ENCODE measurements around the gene RSRC1.
"Not testable (repeated sequence)": the region's sequence is repeated elsewhere in the genome, so short reads cannot be mapped to it uniquely, and the experiment has no call there.

The RSRC1 gene

GRCh38 chr3:158540066-158540465 is 430.2 kb downstream of the RSRC1 start:
- H3K4me3 ChIP-seq = no peak overlapping the region
- H3K27ac ChIP-seq = no peak overlapping the region

GRCh38 chr3:158548691-158549090 is 438.8 kb downstream of the RSRC1 start:
- H3K27ac ChIP-seq = no peak overlapping the region
- H3K4me3 ChIP-seq = no peak overlapping the region

GRCh38 chr3:158549938-158550337 is 440.0 kb downstream of the RSRC1 start:
- H3K4me3 ChIP-seq, H3K27ac ChIP-seq: not testable (repeated sequence)

DNA sequence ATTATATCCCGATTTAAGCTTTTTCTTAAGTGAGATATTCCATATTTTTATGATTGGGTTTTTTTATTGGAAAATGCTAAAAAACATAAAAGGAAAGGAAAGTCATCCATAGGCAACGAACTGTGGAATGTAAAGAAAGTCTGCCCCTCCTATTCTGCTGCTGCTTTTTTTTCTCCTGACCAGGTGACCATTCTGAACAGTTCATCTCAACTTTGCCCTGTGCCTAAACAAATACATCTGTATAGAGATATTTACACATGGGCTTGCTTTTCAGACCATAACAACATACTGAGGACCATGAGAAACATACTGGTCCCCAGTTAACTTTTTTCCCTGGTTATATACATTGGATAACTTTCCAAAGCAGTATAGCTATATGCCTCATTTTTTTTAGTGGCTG is 442.2 kb downstream of the RSRC1 start:
- no peak overlapping the region for H3K4me3 ChIP-seq

GRCh38 chr3:158559504-158559903 is 449.6 kb downstream of the RSRC1 start:
- H3K27ac ChIP-seq = no peak overlapping the region

More for the DNA sequence above, 442.2 kb downstream of the RSRC1 start:
- no peak overlapping the region for H3K27ac ChIP-seq

DNA sequence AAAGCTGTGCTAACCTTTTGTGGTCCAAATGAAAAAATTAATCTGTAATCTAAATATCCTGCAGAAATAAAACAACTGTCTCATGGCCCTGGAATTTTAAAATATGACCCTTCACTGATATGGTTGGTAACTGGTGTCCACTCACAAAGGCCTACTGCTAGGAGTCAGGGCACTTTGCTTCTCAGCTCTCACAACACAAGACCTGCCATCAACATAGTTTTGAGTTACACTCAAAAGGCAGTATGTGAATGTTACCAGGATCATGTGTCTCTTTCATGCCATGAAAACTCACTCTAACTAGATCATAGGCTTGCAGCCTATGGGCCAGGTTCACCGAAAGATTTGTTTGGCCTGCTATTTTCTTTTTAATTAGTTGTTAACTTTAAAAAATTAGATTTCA is 451.1 kb downstream of the RSRC1 start:
- Histone ChIP-seq H3K27ac (no peak overlapping the region), H3K4me3 (no peak overlapping the region)

More at GRCh38 chr3:158559504-158559903, 449.6 kb downstream of the RSRC1 start:
- no peak overlapping the region for H3K4me3 ChIP-seq

GRCh38 chr3:158562674-158563073 is 452.8 kb downstream of the RSRC1 start:
- no peak overlapping the region for H3K27ac ChIP-seq

GRCh38 chr3:158563076-158563475 is 453.2 kb downstream of the RSRC1 start:
- no peak overlapping the region for H3K27ac ChIP-seq
- no peak overlapping the region for H3K4me3 ChIP-seq

More at GRCh38 chr3:158562674-158563073, 452.8 kb downstream of the RSRC1 start:
- no peak overlapping the region for H3K4me3 ChIP-seq

- no peak overlapping the region for H3K4me3 ChIP-seq
- H3K27ac ChIP-seq = no peak overlapping the region
Observed at GRCh38 chr3:158565076-158565475, 455.2 kb downstream of the RSRC1 start.

DNA sequence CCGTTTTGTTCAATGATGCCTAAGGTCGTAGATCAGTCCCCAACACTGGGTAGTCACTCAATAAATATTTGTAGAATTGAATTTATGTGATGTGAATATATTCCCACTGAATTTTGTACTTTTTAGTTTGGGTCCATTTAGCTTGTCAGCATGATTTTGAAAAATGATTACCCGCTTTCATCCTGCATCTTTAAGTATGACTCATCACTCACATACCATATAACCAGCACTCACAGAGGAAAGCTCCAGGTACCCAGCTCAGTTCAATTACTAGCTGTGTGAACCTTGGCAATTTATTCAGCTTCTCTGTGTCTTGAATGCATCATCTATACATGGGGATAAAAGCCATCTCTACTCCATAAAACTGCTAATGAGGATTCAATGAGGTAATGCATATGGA is 458.9 kb downstream of the RSRC1 start:
- H3K4me3 ChIP-seq = no peak overlapping the region
- H3K27ac ChIP-seq = no peak overlapping the region

DNA sequence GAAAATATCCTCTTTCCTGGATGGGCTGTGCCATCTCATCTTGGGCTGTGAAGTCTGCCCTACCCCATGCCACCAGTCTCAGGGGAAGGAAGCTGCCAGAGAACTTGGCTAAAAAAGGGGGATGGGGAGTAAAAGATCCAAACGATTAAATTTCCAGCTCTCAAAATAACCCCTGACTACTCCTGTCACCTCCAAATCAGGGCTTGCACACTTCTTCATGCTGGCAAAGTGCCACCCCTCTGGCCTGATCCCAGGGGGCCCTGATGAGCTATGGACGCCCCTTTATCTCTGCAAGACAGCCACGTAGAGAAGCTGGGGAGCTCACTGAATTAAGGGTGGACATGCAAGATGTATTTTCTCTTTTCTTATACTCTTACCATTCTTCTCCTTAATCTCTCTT is 459.9 kb downstream of the RSRC1 start:
- H3K27ac ChIP-seq = no peak overlapping the region
- no peak overlapping the region for H3K4me3 ChIP-seq

DNA sequence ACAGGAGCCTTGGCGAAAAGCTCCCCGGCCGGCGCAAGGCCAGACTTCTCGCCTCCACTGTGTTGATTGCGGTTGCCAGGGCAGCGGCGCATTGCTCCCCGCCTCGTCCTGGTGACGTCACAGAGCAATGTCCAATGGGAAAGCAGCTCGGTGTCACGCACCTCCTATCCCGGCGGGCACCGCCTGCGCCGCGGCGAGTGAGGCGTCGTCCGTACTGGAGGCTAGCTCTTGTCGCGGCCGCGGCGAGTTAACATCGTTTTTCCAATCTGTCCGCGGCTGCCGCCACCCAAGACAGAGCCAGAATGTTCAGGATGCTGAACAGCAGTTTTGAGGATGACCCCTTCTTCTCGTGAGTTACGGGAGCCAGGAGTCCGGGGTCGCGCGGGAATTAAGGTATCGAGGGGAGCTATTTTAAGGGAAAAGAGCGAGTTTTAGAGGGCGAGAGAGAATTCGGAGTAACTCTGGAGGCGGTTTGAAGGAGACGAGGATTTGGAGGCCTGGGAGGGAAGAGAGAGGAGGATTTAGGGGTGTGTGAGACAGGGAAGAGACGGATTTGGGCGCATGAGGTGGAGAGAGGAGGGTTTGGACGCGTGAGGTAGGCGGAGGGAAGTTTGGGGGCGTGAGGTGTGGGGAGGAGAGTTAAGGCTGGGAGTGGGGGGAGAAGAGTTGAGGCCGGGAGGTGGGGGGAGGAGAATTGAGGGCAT is 461.3 kb downstream of the RSRC1 start, which contains the start of gene MLF1:
MLF1 (plus strand) TSS at position 196 of the 704 bp plus-strand sequence; CDS start at position 303, 107 bp downstream.
- Histone ChIP-seq H3K27ac (peak within 1 kb of the TSS in 13 of 21 experiments; percentile 20 to 87 (median 61)), H3K4me3 (peak within 1 kb of the TSS; percentile 32 to 59 (median 42))

DNA sequence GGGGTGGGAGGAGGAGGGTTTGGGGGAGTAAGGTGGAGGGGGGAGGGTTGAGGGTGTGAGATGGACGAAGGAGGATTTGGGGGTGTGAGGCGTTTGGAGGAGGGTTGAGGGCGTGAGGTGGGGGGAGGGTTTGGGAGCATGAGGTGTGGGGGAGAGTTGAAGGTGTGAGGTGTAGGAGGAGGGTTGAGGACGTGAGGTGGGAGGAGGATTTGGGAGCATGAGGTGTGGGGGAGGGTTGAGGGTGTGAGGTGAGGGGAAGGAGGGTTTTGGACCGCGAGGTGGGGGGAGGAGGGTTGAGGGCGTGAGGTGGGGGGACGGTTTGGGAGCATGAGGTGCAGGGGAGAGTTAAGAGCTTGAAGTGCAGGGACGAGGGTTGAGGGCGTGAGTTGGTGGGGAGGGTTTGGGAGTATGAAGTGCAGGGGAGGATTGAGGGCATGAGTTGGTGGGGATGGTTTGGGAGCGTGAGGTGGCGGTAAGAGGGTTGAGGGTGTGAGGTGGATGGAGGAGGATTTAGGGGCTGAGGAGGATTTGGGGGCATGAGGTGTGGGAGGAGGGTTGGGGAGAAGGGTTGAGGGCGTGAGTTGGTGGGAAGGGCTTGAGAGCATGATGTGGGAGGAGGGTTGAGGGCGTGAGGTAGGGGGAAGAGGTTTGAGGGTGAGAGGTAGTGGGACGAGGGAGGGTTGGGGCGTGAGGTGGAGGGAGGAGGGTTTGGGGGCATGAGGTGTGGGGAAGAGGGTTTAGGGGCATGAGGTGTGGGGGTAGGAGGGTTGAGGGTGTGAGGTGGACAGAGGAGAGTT is 462.3 kb downstream of the RSRC1 start:
- no peak overlapping the region for H3K4me3 ChIP-seq
- no peak overlapping the region for H3K27ac ChIP-seq

GRCh38 chr3:158572766-158573060 is 462.8 kb downstream of the RSRC1 start:
- no peak overlapping the region for H3K27ac ChIP-seq
- no peak overlapping the region for H3K4me3 ChIP-seq

DNA sequence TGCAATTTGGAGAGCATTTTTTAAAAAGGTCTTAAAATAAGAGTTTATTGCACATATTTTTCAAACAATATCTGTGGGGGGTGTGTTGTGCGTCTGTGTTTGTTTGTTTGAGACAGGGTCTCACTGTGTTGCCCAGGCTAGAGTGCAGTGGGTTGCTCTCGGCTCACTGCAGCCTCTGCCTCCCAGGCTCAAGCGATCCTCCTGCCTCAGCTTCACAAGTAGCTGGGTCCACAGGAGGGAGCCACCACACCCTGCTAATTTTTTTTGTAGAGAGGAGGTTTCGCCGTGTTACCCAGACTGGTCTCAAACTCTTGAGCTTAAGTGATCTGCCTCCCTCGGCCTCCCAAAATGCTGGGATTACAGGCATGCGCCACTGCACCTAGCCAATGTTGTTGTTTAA is 463.8 kb downstream of the RSRC1 start:
- Histone ChIP-seq H3K4me3 (no peak overlapping the region), H3K27ac (no peak overlapping the region)

DNA sequence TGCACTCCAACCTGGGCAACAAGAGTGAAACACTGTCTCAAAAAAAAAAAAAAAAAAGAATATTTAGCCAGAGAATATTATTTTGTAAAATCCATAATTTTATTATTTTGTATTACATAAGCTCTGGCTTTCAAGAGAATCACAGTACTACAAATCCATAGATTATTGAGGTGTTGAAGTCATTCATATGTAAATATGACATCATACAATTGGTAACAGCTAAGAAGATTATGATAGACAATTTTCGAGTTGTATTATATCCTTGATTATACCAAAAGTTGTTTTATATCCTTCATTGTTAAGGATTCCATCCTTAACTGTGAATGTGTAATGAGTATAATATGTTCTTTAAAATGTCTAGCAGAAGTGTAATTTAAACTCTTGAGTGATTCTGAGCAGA is 464.8 kb downstream of the RSRC1 start:
- Histone ChIP-seq H3K4me3 (no peak overlapping the region), H3K27ac (no peak overlapping the region)

DNA sequence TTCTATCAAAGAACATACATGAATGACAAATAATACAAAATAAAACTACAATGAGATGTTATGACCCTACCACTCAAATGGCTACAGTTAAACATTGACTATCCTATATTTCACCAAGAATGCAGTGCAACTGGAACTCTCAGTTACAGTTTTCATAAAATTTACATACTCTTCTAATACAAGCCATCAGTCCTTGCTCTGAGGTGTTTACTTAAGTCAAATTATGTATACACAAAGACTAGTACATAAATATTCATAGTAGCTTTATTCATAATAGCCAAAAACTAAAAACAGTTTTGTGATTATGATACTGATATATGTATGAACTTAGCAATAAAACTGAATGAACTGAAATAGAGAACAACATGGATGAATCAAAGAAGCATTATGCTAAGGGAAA is 480.3 kb downstream of the RSRC1 start:
- Histone ChIP-seq H3K4me3 (no peak overlapping the region), H3K27ac (no peak overlapping the region)

All from skin epidermis (tissue), 12 donors.